Testis (tissue), 3 donors: ENCODE data around the gene RNF152. TPM values are rescaled to one million over a fixed set of nuclear protein-coding genes. Genes with fewer than 3 reads are reported as not detected.

ENCODE experiments used
- DNase-seq: peaks from one replicate; pipeline ENCODE4 v3.0.0-alpha.2; 2019
- H3K27ac ChIP-seq, 2 donors: fragments of 200-600 bp; sonication (generic); one replicate each; pipeline ENCODE4 v1.5.1; 2019
- H3K27me3 ChIP-seq: fragments of 200-600 bp; sonication (generic); one replicate; pipeline ENCODE4 v1.5.1; 2019
- H3K36me3 ChIP-seq: fragments of 200-600 bp; sonication (generic); one replicate; pipeline ENCODE4 v1.5.1; 2017; ENCODE audit warnings: low read depth; ENCODE audit errors: missing control alignments
- H3K4me1 ChIP-seq: fragments of 200-600 bp; sonication (generic); one replicate; pipeline ENCODE4 v1.5.1; 2019
- H3K4me3 ChIP-seq, 2 donors: fragments of 200-600 bp; sonication (generic); one replicate each; pipeline ENCODE4 v1.5.1; 2017 to 2019
- H3K9me3 ChIP-seq: fragments of 200-600 bp; sonication (generic); one replicate; pipeline ENCODE4 v1.5.1; 2017
- CTCF ChIP-seq, 3 experiments: fragments of 450-650 bp in 2 of 3; fragments of 200-600 bp in 1 of 3; sonication (generic) in 1 of 3; IDR thresholded peaks; one replicate each; pipeline ENCODE4 v1.5.1; 2016 to 2019; ENCODE audit warnings: antibody characterized with exemption in 3 of 3, mild to moderate bottlenecking in 2 of 3, moderate library complexity in 1 of 3
- POLR2A ChIP-seq: fragments of 450-650 bp; IDR thresholded peaks from one replicate; pipeline ENCODE4 v1.6.1; 2017; ENCODE audit warnings: antibody characterized with exemption, mild to moderate bottlenecking, moderate library complexity
- WGBS, 2 donors: methylation state at CpG; one replicate each; pipeline ENCODE4 v1.1.5; 2018; 5-methylcytosine and 5-hydroxymethylcytosine counted together
- intact Hi-C: fragments of 100-400 bp; cut with DNase I; formaldehyde crosslinking; loops from one replicate; pipeline ENCODE4 v1.15.1; 2023; ENCODE audit warnings: low total_unique reads
- polyA plus RNA-seq: library from polyadenylated mRNA; stranded (reverse); fragments of 350-450 nt; fragmentation: Illumina TruSeq; extraction: RNeasy Lipid Tissue Mini Kit (QIAGEN cat#74804); gene quantifications from one replicate; pipeline ENCODE4 v1.2.3, GENCODE V29; 2014; ENCODE audit warnings: low read depth, low replicate concordance; ENCODE audit not compliant: insufficient read depth
- total RNA-seq, 2 donors: library from RNA; depleted of rRNA; stranded (reverse); fragments of >200 nt; gene quantifications; one replicate each; pipeline ENCODE4 v1.2.3, GENCODE V29; 2016

RNF152 gene
- total and polyA plus RNA-seq, 3 donors from 2014 or later = 2.3 to 20.3 (median 10.8) TPM

DNA sequence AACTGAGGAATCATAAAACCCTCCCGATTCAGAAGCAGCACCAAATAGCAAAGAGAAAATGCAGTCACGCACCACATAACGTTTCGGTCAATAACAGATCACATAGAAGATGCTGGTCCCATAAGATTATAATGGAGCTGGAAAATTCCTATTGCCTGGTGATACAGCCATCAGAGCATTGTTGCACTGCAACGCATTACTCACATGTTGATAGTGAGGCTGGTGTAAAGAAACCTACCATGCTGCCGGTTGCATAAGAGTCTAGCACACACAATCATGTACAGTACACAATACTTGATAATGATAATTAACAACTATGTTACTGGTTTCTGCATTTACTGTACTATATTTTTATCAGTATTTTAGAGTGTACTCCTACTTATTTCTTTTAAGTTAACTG lies 32.5 kb downstream of the RNF152 start:
- no peak for DNase-seq
- Histone ChIP-seq H3K36me3 (no peaks in the 10 kb centered on the region), H3K27me3 (no peaks in the 10 kb centered on the region), H3K4me1 (peaks cover 3% of the 10 kb centered on the region), H3K27ac (no peak overlapping the region), H3K9me3 (no peaks in the 10 kb centered on the region), H3K4me3 (no peak overlapping the region)
- no peak for TF ChIP-seq POLR2A
- TF ChIP-seq CTCF (IDR thresholded peaks at IDR 0.05) = no peak
- intact Hi-C loops = no loop called here
- WGBS, 2 donors = 83 to 86% methylated on average over 6 of the region's 6 CpGs

- intact Hi-C loops = no loop called here
- Histone ChIP-seq H3K36me3 (no peaks in the 10 kb centered on the region), H3K4me3 (no peak overlapping the region), H3K4me1 (peaks cover 3% of the 10 kb centered on the region), H3K9me3 (no peaks in the 10 kb centered on the region), H3K27ac (no peak overlapping the region), H3K27me3 (no peaks in the 10 kb centered on the region)
- WGBS, 2 donors = 83 to 92% methylated on average over 9 of the region's 9 CpGs
- DNase-seq = no peak
- TF ChIP-seq CTCF (IDR thresholded peaks at IDR 0.05) (no peak), POLR2A (no peak)
Observed at GRCh38 chr18:61859113-61859512, 33.7 kb downstream of the RNF152 start.

DNA sequence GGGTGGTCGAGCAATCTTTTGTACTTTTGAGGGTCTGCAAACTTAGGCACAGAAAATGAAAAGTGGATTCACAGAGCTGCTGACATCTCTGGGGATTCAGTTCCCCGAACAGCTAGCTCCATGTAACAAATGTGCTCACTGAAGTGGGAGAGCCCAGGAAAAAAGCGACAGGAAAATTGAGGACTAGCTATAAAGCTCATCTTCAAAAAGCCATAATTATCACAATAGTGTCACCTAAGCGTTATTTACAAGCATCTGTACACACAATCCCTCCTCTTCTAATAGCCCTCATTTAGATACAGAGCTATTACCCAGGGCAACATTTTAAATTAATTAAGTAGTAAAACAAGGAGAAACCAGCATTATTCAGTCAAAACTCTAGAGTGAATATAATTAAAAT lies 36.1 kb downstream of the RNF152 start:
- intact Hi-C loops = no loop called here
- peaks cover 10% of the 10 kb centered on the region for H3K4me1 ChIP-seq
- no peak for DNase-seq
- no peak overlapping the region for H3K27ac ChIP-seq
- no peaks in the 10 kb centered on the region for H3K9me3 ChIP-seq
- H3K36me3 ChIP-seq = no peaks in the 10 kb centered on the region
- H3K27me3 ChIP-seq = no peaks in the 10 kb centered on the region
- 64 to 72% methylated on average over 4 of the region's 4 CpGs for WGBS, 2 donors
- TF ChIP-seq CTCF (IDR thresholded peaks at IDR 0.05) (no peak), POLR2A (no peak)
- H3K4me3 ChIP-seq = no peak overlapping the region

DNA sequence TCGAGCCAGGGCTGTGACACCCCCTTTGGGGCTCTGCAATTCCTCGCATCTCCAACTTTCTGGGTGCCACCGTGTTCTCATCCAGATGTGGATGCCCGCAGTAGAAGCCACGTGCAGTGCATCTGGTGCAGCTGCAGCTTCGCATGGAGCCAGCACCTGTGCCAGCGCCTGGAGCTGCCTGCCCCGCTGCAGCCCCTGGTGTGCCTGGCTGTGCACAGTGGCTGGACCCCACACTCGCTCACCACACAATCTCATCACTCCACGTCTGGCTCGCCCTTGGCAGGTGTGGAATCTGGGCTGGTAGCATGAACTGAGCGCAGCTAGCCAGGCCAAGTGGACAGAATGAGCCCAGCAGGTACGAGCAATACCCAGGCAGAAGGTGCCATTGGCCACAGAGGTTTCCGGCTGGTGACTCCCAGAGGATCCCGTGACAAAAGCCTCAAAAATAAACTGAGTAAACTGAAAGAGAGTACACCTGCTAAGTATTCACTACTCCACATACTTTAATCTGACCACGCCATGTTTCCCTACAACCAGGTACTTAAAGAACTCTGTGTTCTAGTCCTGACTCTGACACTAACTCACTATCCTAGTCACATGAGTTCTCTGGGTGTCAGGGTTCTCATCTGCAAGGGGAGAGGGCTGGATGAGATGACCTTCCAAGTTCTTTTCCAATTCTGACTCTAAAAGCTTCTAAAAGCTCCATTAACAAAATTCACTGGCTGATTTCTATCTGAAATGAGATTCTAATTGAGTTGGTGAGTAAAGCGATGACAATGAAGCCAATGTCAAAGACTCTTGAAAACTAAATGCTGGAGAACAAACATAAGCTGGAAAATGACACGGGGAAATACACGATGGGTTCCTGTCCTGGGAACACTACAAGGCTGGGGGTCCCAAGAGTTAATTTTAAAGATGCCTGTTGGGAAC lies 37.1 kb downstream of the RNF152 start:
- WGBS, 2 donors = 79 to 85% methylated on average over 14 to 15 of the region's 19 CpGs
- H3K27me3 ChIP-seq = no peaks in the 10 kb centered on the region
- no peak for DNase-seq
- TF ChIP-seq CTCF (IDR thresholded peaks at IDR 0.05) (no peak), POLR2A (no peak)
- H3K4me3 ChIP-seq = no peak overlapping the region
- H3K27ac ChIP-seq = no peak overlapping the region
- H3K9me3 ChIP-seq = no peaks in the 10 kb centered on the region
- no peaks in the 10 kb centered on the region for H3K36me3 ChIP-seq
- intact Hi-C loops = no loop called here
- peaks cover 11% of the 10 kb centered on the region for H3K4me1 ChIP-seq
